Astrocyte (in vitro differentiated cells and primary cell): ENCODE measurements around the gene GALK1. TPM values are rescaled to one million over a fixed set of nuclear protein-coding genes. Genes with fewer than 3 reads are reported as not detected.

ENCODE experiments used
- DNase-seq: peaks from one replicate; pipeline ENCODE4 v3.0.0-alpha.2; 2010; ENCODE audit warnings: low read depth
- FAIRE-seq: peaks from 2 replicates; lab custom pipeline; 2011; peaks lifted over from hg19 to GRCh38; lab: Jason Lieb, UNC
- H2AFZ ChIP-seq: 2 replicates; pipeline ENCODE4 v1.6.0; 2012; ENCODE audit warnings: low read depth, low read length, inconsistent platforms
- H3K27ac ChIP-seq: 2 replicates; pipeline ENCODE4 v1.5.1; 2011; ENCODE audit warnings: low read depth, low read length, inconsistent platforms
- H3K27me3 ChIP-seq: 2 replicates; pipeline ENCODE4 v1.6.0; 2011; ENCODE audit warnings: low read length, inconsistent platforms; ENCODE audit not compliant: insufficient read depth
- H3K36me3 ChIP-seq: 2 replicates; pipeline ENCODE4 v1.5.1; 2011; ENCODE audit warnings: low read length, inconsistent platforms; ENCODE audit not compliant: insufficient read depth
- H3K4me1 ChIP-seq: 2 replicates; pipeline ENCODE4 v1.5.1; 2011; ENCODE audit warnings: low read length, inconsistent platforms; ENCODE audit not compliant: insufficient read depth
- H3K4me2 ChIP-seq: 2 replicates; pipeline ENCODE4 v1.6.0; 2012; ENCODE audit warnings: low read length, inconsistent platforms
- H3K4me3 ChIP-seq: 2 replicates; pipeline ENCODE4 v1.5.1; 2011; ENCODE audit warnings: low read depth, mild to moderate bottlenecking, low read length, inconsistent platforms; ENCODE audit not compliant: insufficient read depth
- H3K79me2 ChIP-seq: 2 replicates; pipeline ENCODE4 v1.6.0; 2012; ENCODE audit warnings: mild to moderate bottlenecking, low read length, inconsistent platforms; ENCODE audit not compliant: insufficient read depth
- H3K9ac ChIP-seq: 2 replicates; pipeline ENCODE4 v1.6.0; 2012; ENCODE audit warnings: mild to moderate bottlenecking, low read length, inconsistent platforms
- H3K9me3 ChIP-seq: 2 replicates; pipeline ENCODE4 v1.5.1; 2012; ENCODE audit warnings: low read depth, mild to moderate bottlenecking, low read length, inconsistent platforms; ENCODE audit not compliant: insufficient read depth
- H4K20me1 ChIP-seq: 2 replicates; pipeline ENCODE4 v1.6.0; 2012; ENCODE audit warnings: low read length, inconsistent platforms; ENCODE audit not compliant: insufficient read depth
- H3K27ac Mint-ChIP-seq: one replicate; pipeline ENCODE4 v1.8.0; 2021; ENCODE audit warnings: mild to moderate bottlenecking, mixed read lengths; ENCODE audit not compliant: unreplicated experiment
- H3K27me3 Mint-ChIP-seq: one replicate; pipeline ENCODE4 v1.8.0; 2021; ENCODE audit warnings: low read depth, mixed read lengths; ENCODE audit not compliant: unreplicated experiment
- H3K36me3 Mint-ChIP-seq: one replicate; pipeline ENCODE4 v1.8.0; 2021; ENCODE audit warnings: low read depth, mixed read lengths; ENCODE audit not compliant: unreplicated experiment
- H3K4me1 Mint-ChIP-seq: one replicate; pipeline ENCODE4 v1.8.0; 2021; ENCODE audit warnings: low read depth, mixed read lengths; ENCODE audit not compliant: unreplicated experiment
- H3K4me3 Mint-ChIP-seq: one replicate; pipeline ENCODE4 v1.8.0; 2021; ENCODE audit warnings: mild to moderate bottlenecking, moderate library complexity, mixed read lengths; ENCODE audit not compliant: unreplicated experiment
- H3K9me3 Mint-ChIP-seq: one replicate; pipeline ENCODE4 v1.8.0; 2021; ENCODE audit warnings: mild to moderate bottlenecking, mixed read lengths; ENCODE audit not compliant: unreplicated experiment
- EZH2 ChIP-seq: IDR thresholded peaks from 2 replicates; pipeline ENCODE4 v1.6.1; 2012; ENCODE audit warnings: mild to moderate bottlenecking, low read length, inconsistent platforms; ENCODE audit not compliant: insufficient read depth
- total RNA-seq: library from RNA; stranded (reverse); gene quantifications from 2 replicates; pipeline ENCODE4 v1.2.1, GENCODE V29; 2021
- TF ChIP-seq, protein P1 (sequence below): IDR thresholded peaks from 2 replicates; pipeline ENCODE4 v1.5.1; 2011; ENCODE audit warnings: low read depth, mild to moderate bottlenecking, inconsistent platforms, low read length, moderate library complexity; ENCODE audit not compliant: insufficient read depth

GALK1 gene
- total RNA-seq, 1 donor from 2014 or later, result 22.6 TPM

DNA sequence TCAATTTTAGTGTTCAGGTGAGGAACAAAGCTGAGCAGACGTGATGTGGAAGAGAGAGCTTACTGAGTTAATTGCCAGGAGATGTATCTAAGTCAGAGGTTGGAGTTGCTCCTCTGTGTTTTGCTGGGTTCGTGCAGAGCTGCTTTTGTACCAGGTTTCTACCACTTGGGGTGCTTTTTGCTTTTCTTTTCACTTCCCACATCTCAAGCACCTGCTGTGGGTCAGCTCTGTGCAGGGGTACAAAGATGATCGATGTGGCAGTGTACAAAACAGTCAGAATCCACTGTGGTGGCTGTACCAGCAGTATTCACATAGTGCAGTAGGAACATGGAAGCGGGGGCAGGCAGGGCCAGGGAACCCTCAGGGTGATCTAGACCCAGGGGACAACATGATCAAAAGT lies 34.4 kb upstream of the GALK1 start:
- peaks cover 21% of the 10 kb centered on the region for H4K20me1 ChIP-seq
- no peak overlapping the region for H3K4me3 Mint-ChIP-seq

DNA sequence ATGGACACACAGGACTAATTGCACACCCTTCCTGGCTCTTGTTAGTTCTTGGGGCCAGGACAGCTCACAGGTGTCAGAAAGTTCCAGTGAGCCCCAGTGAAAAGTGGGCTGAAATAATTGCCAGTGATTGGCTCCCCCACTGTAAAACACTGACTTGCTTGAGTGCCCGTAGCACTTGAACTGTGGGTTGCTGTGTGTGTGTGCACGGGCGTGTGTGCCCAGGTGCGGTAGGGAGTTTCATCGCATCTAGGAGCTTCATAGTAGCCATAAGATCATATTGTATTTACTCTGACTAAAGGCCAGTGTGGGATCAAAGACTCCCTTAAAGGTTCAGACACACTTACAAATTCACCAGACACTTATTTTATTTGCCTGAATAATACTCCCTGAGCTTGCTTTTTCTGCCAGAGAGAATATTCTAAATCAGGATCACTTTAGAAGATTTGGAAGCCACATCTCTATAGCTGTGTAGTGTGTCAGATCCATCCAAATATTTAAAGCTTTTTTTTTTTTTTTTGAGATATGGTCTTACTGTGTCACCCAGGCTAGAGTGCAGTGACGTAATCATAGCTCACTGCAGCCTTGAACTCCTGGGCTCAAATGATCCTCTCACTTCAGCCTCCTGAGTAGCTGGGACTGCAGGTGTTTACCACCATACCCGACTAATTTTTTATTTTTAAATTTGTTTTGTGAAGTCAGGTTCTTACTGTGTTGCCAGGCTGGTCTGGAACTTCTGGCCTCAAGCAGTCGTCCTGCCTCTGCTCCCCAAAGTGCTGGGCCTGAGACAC lies 31.0 kb upstream of the GALK1 start:
- Histone ChIP-seq H3K4me3 (no peak overlapping the region), H3K4me2 (no peak overlapping the region), H4K20me1 (peaks cover 15% of the 10 kb centered on the region), H3K79me2 (peaks cover 65% of the 10 kb centered on the region), H2AFZ (no peak overlapping the region), H3K27me3 (no peaks in the 10 kb centered on the region), H3K36me3 (peaks cover 16% of the 10 kb centered on the region), H3K4me1 (peaks cover 3% of the 10 kb centered on the region), H3K9me3 (no peaks in the 10 kb centered on the region), H3K9ac (no peak overlapping the region), H3K27ac (no peak overlapping the region)
- DNase-seq (no peak), FAIRE-seq (no peak)
- no peak overlapping the region for H3K27ac Mint-ChIP-seq
- TF ChIP-seq, protein P1, sequence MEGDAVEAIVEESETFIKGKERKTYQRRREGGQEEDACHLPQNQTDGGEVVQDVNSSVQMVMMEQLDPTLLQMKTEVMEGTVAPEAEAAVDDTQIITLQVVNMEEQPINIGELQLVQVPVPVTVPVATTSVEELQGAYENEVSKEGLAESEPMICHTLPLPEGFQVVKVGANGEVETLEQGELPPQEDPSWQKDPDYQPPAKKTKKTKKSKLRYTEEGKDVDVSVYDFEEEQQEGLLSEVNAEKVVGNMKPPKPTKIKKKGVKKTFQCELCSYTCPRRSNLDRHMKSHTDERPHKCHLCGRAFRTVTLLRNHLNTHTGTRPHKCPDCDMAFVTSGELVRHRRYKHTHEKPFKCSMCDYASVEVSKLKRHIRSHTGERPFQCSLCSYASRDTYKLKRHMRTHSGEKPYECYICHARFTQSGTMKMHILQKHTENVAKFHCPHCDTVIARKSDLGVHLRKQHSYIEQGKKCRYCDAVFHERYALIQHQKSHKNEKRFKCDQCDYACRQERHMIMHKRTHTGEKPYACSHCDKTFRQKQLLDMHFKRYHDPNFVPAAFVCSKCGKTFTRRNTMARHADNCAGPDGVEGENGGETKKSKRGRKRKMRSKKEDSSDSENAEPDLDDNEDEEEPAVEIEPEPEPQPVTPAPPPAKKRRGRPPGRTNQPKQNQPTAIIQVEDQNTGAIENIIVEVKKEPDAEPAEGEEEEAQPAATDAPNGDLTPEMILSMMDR, result no peak
- no peak for TF ChIP-seq EZH2
- no peak overlapping the region for H3K4me3 Mint-ChIP-seq
- no peaks in the 10 kb centered on the region for H3K27me3 Mint-ChIP-seq
- peaks cover 1% of the 10 kb centered on the region for H3K9me3 Mint-ChIP-seq
- H3K4me1 Mint-ChIP-seq, result peaks cover 11% of the 10 kb centered on the region
- H3K36me3 Mint-ChIP-seq, result peaks cover 5% of the 10 kb centered on the region

More for the DNA sequence above, 34.4 kb upstream of the GALK1 start:
- no peaks in the 10 kb centered on the region for H3K27me3 ChIP-seq
- H3K4me2 ChIP-seq, result no peak overlapping the region
- H3K27ac ChIP-seq, result no peak overlapping the region
- H3K27me3 Mint-ChIP-seq, result no peaks in the 10 kb centered on the region
- H2AFZ ChIP-seq, result no peak overlapping the region
- H3K9me3 ChIP-seq, result no peaks in the 10 kb centered on the region
- H3K79me2 ChIP-seq, result peaks cover 36% of the 10 kb centered on the region
- no peaks in the 10 kb centered on the region for H3K4me1 Mint-ChIP-seq
- no peak overlapping the region for H3K9ac ChIP-seq
- FAIRE-seq (no peak), DNase-seq (no peak)
- no peaks in the 10 kb centered on the region for H3K9me3 Mint-ChIP-seq
- no peak overlapping the region for H3K4me3 ChIP-seq
- peaks cover 5% of the 10 kb centered on the region for H3K36me3 Mint-ChIP-seq
- H3K27ac Mint-ChIP-seq, result no peak overlapping the region
- no peak for TF ChIP-seq EZH2
- TF ChIP-seq, protein P1, result no peak
- H3K4me1 ChIP-seq, result no peaks in the 10 kb centered on the region
- peaks cover 10% of the 10 kb centered on the region for H3K36me3 ChIP-seq

GRCh38 chr17:75793460-75793859 lies 28.5 kb upstream of the GALK1 start:
- Mint-ChIP-seq H3K4me1 (peaks cover 11% of the 10 kb centered on the region), H3K9me3 (peaks cover 1% of the 10 kb centered on the region), H3K27ac (peak overlapping the region; percentile 41), H3K4me3 (no peak overlapping the region), H3K36me3 (no peaks in the 10 kb centered on the region), H3K27me3 (no peaks in the 10 kb centered on the region)
- Histone ChIP-seq H3K27ac (no peak overlapping the region), H4K20me1 (peaks cover 15% of the 10 kb centered on the region), H3K4me3 (no peak overlapping the region), H3K9me3 (no peaks in the 10 kb centered on the region), H3K9ac (no peak overlapping the region), H3K4me1 (peaks cover 3% of the 10 kb centered on the region), H3K36me3 (peaks cover 12% of the 10 kb centered on the region), H3K27me3 (no peaks in the 10 kb centered on the region), H3K4me2 (no peak overlapping the region), H2AFZ (no peak overlapping the region), H3K79me2 (peaks cover 89% of the 10 kb centered on the region)
- DNase-seq (no peak), FAIRE-seq (no peak)
- TF ChIP-seq EZH2, result no peak
- TF ChIP-seq, protein P1, result no peak
